ENCODE data around the gene CTNND2. TPM values are rescaled to one million over a fixed set of nuclear protein-coding genes. Genes with fewer than 3 reads are reported as not detected.

CTNND2 gene
- total RNA-seq, 3 donors from 2014 or later (not counting 1 experiment from before 2014, with no cell fraction given): not detected

GRCh38 chr5:11064763-11065450 lies 839.3 kb downstream of the CTNND2 start:
- no peak overlapping the region for H3K4me3 Mint-ChIP-seq
- no peak for DNase-seq
- H3K9me3 Mint-ChIP-seq: peaks cover 2 to 5% of the 10 kb centered on the region in 2 donors
- WGBS (ENCODE audit: insufficient coverage): 73% methylated on average over 3 of the region's 4 CpGs
- TF ChIP-seq CTCF (IDR thresholded peaks at IDR 0.05): no peak
- Histone ChIP-seq H3K27me3 (ENCODE audit: control insufficient read depth, insufficient read depth, low read length) (no peaks in the 10 kb centered on the region), H3K36me3 (ENCODE audit: control insufficient read depth, insufficient read depth, low read length) (no peaks in the 10 kb centered on the region), H3K4me1 (ENCODE audit: control insufficient read depth, insufficient read depth, low read length) (no peaks in the 10 kb centered on the region), H3K27ac (ENCODE audit: low read length) (no peak overlapping the region), H3K9me3 (ENCODE audit: control insufficient read depth, insufficient read depth, low read length) (no peaks in the 10 kb centered on the region), H3K4me3 (ENCODE audit: low read length) (no peak overlapping the region)
- no peaks in the 10 kb centered on the region for H3K4me1 Mint-ChIP-seq
- no peak for ATAC-seq
- H3K27ac Mint-ChIP-seq: no peak overlapping the region
- no peaks in the 10 kb centered on the region for H3K36me3 Mint-ChIP-seq
- peaks cover 8 to 14% of the 10 kb centered on the region in 2 donors for H3K27me3 Mint-ChIP-seq (ENCODE audit: low read depth in 2 of 2)
- intact Hi-C loops (cut with micrococcal nuclease): no loop called here

GRCh38 chr5:11062397-11062796 lies 841.8 kb downstream of the CTNND2 start:
- no peaks in the 10 kb centered on the region for H3K4me1 ChIP-seq (ENCODE audit: control insufficient read depth, insufficient read depth, low read length)
- no peak for DNase-seq
- WGBS (ENCODE audit: insufficient coverage): 86% methylated on average over 7 of the region's 7 CpGs
- no peaks in the 10 kb centered on the region for H3K9me3 ChIP-seq (ENCODE audit: control insufficient read depth, insufficient read depth, low read length)
- H3K4me1 Mint-ChIP-seq: no peaks in the 10 kb centered on the region
- no peak overlapping the region for H3K4me3 Mint-ChIP-seq
- no peak overlapping the region for H3K27ac ChIP-seq (ENCODE audit: low read length)
- no peaks in the 10 kb centered on the region for H3K27me3 ChIP-seq (ENCODE audit: control insufficient read depth, insufficient read depth, low read length)
- no peak overlapping the region for H3K27ac Mint-ChIP-seq
- TF ChIP-seq CTCF (IDR thresholded peaks at IDR 0.05): no peak
- H3K36me3 Mint-ChIP-seq: no peaks in the 10 kb centered on the region
- no peak overlapping the region for H3K4me3 ChIP-seq (ENCODE audit: low read length)
- H3K27me3 Mint-ChIP-seq (ENCODE audit: low read depth in 2 of 2): peaks cover 15% of the 10 kb centered on the region in 2 donors
- H3K9me3 Mint-ChIP-seq: no peaks in the 10 kb centered on the region
- no peak for ATAC-seq
- intact Hi-C loops (cut with micrococcal nuclease): no loop called here
- no peaks in the 10 kb centered on the region for H3K36me3 ChIP-seq (ENCODE audit: control insufficient read depth, insufficient read depth, low read length)

GRCh38 chr5:11056560-11056959 lies 847.7 kb downstream of the CTNND2 start:
- ATAC-seq: no peak
- DNase-seq: no peak
- intact Hi-C loops (cut with micrococcal nuclease): no loop called here
- H3K4me3 Mint-ChIP-seq: no peak overlapping the region
- Histone ChIP-seq H3K27ac (ENCODE audit: low read length) (no peak overlapping the region), H3K36me3 (ENCODE audit: control insufficient read depth, insufficient read depth, low read length) (no peaks in the 10 kb centered on the region), H3K4me3 (ENCODE audit: low read length) (no peak overlapping the region), H3K9me3 (ENCODE audit: control insufficient read depth, insufficient read depth, low read length) (no peaks in the 10 kb centered on the region), H3K4me1 (ENCODE audit: control insufficient read depth, insufficient read depth, low read length) (no peaks in the 10 kb centered on the region), H3K27me3 (ENCODE audit: control insufficient read depth, insufficient read depth, low read length) (no peaks in the 10 kb centered on the region)
- WGBS (ENCODE audit: insufficient coverage): 93% methylated on average over 2 of the region's 2 CpGs
- no peaks in the 10 kb centered on the region for H3K4me1 Mint-ChIP-seq
- H3K27me3 Mint-ChIP-seq (ENCODE audit: low read depth in 2 of 2): peaks cover 7 to 25% of the 10 kb centered on the region in 2 donors
- no peaks in the 10 kb centered on the region for H3K36me3 Mint-ChIP-seq
- no peak overlapping the region for H3K27ac Mint-ChIP-seq
- no peak for TF ChIP-seq CTCF (IDR thresholded peaks at IDR 0.05)
- no peaks in the 10 kb centered on the region for H3K9me3 Mint-ChIP-seq

GRCh38 chr5:11054014-11054413 lies 850.2 kb downstream of the CTNND2 start:
- intact Hi-C loops (cut with micrococcal nuclease): no loop called here
- no peaks in the 10 kb centered on the region for H3K27me3 ChIP-seq (ENCODE audit: control insufficient read depth, insufficient read depth, low read length)
- no peak overlapping the region for H3K27ac Mint-ChIP-seq
- ATAC-seq (no peak), DNase-seq (no peak)
- no peaks in the 10 kb centered on the region for H3K4me1 ChIP-seq (ENCODE audit: control insufficient read depth, insufficient read depth, low read length)
- no peak overlapping the region for H3K27ac ChIP-seq (ENCODE audit: low read length)
- WGBS (ENCODE audit: insufficient coverage): 79% methylated on average over 3 of the region's 3 CpGs
- no peaks in the 10 kb centered on the region for H3K36me3 ChIP-seq (ENCODE audit: control insufficient read depth, insufficient read depth, low read length)
- no peaks in the 10 kb centered on the region for H3K9me3 Mint-ChIP-seq
- TF ChIP-seq CTCF (IDR thresholded peaks at IDR 0.05): no peak
- H3K27me3 Mint-ChIP-seq (ENCODE audit: low read depth in 2 of 2): peaks cover under 1 to 17% of the 10 kb centered on the region in 2 donors
- no peaks in the 10 kb centered on the region for H3K9me3 ChIP-seq (ENCODE audit: control insufficient read depth, insufficient read depth, low read length)
- no peaks in the 10 kb centered on the region for H3K36me3 Mint-ChIP-seq
- H3K4me3 Mint-ChIP-seq: no peak overlapping the region
- H3K4me3 ChIP-seq (ENCODE audit: low read length): no peak overlapping the region
- no peaks in the 10 kb centered on the region for H3K4me1 Mint-ChIP-seq
